GM19468 (cell line): ENCODE data around the gene SYNE2.

Experiments
- ATAC-seq: cut with Tn5 transposase; IDR thresholded peaks from one replicate; pipeline ENCODE4 v1.9.1; 2021; ENCODE audit warnings: mild to moderate bottlenecking, moderate library complexity, moderate number of reproducible peaks; ENCODE audit not compliant: unreplicated experiment; ENCODE audit errors: extremely low read depth

Gene SYNE2

DNA sequence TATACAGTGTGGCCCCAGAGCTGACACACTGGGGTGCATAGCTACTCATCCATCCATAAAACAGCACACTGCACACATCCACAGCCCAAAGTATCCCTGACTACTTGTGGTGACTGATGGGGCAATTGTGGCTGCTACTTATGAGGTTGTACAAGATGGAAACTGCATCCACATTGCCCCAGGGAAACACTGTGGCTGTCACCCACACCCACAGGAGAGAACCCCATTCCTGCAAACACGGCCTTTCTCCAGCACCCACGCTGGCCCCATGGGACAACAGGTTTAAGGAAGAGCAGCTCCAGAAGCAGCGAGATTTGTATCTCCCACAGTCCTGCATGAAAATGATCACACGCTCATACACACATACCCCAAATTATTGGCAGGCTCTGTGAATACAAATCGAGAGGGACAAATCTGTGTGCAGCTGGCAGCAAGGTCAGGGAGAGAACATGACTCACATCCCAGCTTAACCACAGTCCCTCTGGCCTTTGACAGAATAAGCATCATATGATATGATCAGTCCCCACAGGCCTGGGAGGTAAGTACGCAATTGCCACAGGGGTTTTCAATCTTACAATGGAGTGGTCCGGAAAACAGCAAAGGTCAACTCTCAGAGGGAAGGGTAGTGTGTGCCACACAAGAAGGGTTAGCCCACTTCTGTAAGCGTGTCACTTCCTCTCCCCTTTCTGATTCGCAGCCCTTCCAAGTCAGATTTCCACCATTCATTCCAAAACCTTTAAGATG lies 379.5 kb downstream of the SYNE2 start:
- no peak for ATAC-seq

DNA sequence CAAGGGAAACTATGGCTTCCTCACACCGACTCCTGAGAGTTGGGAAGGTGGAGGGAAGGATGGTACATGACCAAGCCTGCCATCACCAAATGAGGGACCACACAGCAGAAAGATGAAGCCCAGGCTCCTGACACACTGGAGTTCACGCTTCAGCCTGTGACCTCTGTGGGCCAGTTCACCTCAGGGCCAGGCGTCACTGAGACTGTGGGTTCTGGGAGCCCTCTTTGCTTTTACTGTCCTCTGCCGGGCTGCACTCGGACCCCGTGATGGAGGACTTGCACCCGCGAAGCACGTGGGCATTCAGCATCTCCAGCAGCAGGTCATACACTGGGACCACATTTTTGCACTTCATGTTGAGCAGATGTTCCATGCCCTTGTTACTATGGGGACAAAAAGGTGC lies 380.1 kb downstream of the SYNE2 start:
- ATAC-seq, result no peak

DNA sequence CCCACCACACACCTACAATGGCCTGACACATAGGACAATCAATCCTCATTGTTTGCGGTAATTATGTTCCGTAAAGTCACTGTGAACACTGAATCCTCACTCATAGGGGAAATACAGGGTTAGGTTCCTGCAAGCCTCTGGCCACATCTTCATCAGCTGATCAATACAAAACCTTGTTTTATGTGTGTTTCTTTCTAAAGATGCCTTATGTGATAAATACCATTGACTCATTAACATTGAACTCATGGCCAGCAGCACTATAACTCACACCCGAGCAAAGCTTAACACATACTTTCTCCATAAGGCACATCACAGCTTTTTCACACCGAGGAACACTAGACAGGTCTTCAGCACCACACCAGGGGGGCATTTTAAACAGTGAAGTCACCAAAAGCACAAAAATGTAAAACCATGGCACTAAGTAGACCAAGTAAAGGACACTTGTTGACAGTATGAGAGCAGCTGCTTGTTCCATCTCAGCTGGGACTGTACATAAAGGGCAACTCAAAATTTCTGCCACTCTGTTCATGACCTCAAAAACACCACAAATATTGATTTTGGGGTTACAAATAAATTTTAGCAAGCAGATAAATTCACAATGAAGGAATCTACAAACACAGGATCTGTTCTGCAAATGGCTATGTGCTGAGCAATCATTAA lies 380.9 kb downstream of the SYNE2 start:
- ATAC-seq, result no peak

DNA sequence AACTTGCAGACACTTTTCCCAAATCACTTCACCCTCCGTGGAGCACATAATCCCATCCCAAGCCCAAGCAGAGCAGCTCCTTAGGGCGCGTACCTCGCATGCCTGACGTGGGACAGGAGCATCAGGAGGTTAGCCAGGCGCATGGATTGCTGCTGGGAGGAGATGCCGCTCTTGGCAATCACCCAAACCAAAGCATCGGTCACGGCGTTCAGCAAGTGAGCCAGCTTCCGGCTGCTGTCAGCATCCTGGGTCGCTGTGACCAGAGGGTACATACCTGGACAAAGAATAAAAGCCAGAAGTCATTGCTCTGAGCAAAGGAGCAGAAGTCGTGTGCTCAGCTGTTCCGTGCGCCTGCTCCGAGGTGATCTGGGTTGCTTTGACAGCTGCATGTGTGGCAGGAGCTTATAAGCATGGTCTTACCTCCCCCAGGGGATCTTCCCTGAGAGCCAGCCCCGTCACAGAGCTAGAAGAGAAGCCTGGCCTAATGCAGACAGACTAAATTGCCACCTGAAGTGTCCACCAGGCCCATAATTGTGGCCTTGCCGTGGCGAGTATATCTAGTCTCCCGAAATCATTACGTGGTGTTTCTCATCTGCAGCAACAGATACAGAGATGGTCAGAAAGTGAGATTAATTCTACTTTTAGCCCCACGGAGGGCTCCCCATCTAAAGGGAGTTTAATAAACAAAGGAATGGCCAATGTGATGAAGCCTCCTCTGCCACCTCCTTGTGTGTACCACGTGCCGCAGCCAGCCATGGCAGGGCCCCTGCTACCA lies 382.3 kb downstream of the SYNE2 start:
- no peak for ATAC-seq

DNA sequence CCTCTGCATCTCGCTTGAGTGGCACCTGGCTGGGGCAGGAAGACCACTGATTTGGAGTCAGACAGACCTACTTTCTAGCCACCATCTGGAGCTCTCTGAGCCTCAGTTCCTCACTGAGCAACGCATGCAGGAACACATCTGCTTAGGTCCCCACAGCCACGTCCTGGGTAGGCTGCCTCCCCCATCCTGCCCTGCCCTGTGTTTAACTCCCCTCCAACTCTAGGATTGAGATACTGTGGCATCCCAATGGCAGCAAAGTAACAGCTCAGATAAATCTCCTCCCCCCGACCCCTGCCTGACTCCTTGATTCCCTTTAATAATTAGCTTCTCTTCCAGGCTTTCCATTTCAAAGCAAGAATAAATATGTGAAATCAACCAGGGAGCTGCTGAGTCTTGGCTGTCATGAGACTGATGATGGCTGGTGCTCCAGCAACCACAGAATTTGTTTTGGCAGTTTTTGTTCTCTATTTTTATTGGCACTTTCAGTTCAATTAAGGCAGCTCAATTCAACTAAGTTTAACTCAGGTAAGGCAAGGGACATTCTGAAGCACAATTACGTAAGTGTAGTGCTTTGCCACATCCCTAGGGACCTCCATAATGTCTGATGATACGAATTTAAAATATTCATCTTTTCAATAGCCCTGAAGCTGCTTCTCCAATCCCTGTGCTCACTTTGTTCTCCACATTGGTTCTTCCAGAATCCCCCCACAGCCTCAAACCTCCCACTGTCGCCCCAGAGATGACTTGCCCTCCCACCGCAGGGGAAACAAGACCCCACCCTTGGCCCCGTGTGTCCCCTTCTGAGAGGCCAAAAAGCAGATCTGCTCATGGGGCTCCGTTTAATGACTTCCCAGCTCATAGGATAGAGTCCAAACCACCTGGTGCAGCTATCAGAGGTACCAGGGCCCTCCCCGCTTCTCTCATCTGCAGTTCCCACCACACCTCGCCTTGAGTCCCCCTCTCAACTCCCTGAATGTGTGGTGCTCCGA lies 383.1 kb downstream of the SYNE2 start:
- peak; percentile 73 for ATAC-seq

DNA sequence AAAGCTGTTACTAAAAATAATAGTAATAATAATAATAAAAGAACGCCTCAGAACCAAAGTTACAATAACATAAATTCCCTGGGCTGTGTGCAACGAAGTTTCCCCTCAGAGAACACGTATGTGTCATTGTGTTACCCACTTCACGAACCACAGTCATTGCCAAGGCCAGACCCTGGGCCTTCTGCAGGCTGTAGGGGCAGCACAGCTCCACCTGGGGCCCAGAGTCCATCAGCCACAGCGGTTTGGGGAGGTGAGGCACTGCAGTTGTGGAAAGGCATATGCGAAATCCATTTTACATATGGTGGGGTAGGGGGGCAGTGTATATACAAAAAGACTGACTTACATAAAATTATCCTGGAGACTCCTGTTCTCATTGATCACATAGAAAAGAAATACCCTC lies 385.2 kb downstream of the SYNE2 start:
- ATAC-seq, result no peak

DNA sequence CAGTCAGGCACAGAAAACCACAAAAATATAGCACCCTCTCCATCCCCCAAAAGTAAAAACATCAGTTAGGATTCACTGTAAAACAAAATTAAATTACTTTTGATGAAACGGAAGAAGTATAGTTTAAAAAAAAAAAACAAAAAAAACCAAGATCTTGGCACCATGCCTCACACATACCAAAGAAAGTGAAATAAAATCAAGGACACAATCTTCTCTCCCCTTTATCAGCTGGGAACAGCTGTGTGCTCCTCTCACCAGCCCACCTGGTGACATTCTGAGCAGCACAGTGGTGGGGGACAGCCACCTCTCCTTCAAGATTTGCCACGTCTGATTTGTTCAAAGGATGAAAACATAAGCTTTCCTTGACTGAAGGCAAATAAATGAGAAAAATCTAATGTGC lies 385.8 kb downstream of the SYNE2 start:
- no peak for ATAC-seq

DNA sequence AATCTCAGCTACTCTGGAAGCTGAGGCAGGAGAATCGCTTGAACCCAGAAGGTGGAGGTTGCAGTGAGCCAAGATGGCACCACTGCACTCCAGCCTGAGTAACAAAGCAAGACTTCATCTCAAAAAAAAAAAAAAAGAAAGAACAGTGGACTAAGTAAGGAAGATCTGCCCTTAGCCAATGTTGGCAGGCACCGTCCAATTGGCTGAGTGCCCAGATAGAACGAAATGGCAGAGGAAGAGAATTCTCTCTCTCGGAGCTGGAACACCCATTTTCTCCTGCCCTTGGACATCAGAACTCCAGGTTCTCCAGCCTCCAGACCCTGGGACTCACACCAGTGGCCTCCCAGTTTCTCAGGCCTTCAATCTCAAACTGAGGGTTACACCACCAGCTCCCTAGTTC lies 391.5 kb downstream of the SYNE2 start:
- no peak for ATAC-seq

- no peak for ATAC-seq
Observed at GRCh38 chr14:64245491-64245890, 392.7 kb downstream of the SYNE2 start.

DNA sequence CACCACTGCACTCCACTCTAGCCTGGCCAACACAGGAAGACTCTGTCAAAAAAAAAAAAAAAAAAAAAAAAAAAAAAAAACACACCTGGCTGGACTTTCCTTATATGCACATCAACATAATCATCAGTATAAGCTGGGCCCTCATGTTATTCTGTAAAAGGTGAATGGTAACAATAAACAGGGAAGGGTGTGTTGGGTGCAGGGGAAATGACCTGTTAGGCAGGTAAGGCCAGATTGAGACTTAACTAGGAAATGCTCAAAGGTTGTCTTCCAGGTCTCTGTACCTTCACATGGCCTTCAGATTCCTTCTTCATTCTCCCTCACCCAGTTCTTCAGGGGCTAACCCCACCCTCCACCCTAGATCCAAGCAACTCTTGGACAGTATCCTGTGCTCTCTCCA lies 393.9 kb downstream of the SYNE2 start:
- no peak for ATAC-seq

GRCh38 chr14:64247195-64247594 lies 394.4 kb downstream of the SYNE2 start:
- no peak for ATAC-seq

DNA sequence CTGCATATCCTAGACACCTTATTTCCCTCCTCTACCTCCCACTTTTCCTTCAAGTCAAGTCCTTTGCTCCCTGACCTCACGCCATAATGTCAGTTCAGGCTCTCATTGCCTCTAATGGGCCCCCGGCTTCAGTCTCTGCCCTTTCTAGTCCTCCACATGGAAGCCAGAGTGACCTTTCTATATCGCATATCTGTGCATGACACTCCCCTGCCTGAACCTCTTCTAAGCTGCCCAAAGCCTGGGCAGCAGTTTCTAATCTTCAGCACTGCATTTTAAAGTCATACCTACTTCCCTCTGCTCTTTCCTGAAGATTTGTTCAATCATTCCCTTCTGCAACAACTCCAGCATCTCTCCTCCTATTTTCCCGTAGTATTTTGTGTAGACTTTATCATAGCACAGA lies 395.9 kb downstream of the SYNE2 start:
- no peak for ATAC-seq

- no peak for ATAC-seq
Observed at GRCh38 chr14:64249363-64249762, 396.6 kb downstream of the SYNE2 start.

DNA sequence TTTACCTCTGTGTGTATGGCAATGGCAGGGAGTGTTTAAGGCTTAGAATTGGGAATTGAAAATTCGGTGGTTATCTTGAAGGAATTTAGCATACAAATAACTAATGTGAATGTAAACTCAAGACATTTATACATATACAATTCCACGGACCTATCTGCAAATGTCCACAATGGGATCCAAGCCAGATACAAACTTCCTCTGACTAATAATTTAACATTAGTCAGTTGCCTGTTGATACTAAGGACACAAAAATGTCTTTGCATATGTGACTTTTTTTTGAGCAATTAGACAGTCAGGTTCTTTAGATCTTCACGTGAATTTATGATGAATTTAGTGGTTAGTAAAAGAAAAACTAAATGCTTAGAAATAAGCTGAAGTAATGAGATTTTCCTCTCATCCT lies 400.9 kb downstream of the SYNE2 start:
- ATAC-seq, result no peak

DNA sequence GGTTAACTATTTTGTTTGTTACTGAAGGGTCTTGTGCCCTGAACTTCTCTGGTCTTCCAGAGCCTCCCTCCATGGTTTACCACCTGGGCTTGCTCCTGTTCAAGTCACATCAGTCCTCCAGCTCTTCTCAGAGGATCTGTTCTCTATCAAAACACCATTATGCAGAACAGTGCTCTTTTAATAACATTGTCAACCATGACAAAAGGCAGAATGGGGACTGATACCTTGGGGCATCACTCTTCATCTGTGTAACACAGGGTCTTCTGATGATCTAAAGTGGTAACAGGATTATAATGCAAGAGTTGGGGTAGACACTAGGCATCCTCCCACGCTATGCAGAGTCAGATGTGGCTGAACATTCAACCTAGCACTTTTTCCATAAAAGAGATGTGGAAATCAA lies 403.0 kb downstream of the SYNE2 start:
- no peak for ATAC-seq

GRCh38 chr14:64260418-64260817 lies 407.6 kb downstream of the SYNE2 start:
- ATAC-seq, result no peak

- ATAC-seq, result no peak
Observed at GRCh38 chr14:64265222-64265621, 412.4 kb downstream of the SYNE2 start.

DNA sequence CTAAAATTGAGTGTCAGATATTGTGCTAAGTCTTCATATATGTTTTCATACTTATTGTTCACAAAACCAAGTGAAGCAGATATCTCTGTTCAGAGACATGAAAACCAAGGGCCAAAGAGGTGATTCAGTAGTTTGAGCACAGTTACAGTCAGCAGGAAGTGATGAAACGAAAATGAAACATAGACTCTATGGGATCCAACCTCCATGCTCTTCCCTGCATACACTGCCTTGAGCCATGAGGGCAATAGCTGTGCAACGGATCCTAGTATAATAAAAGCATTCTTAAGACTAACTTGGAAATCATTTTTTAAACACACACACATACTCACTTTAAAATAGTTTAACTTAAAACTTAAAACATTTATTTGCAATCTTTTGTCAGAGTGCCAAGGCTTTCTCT lies 413.4 kb downstream of the SYNE2 start:
- peak; percentile 32 for ATAC-seq

GRCh38 chr14:64272019-64272418 lies 419.2 kb downstream of the SYNE2 start:
- no peak for ATAC-seq
